ENCODE measurements around the gene REPS2. TPM values are rescaled to one million over a fixed set of nuclear protein-coding genes. Genes with fewer than 3 reads are reported as not detected.

Gene REPS2
- total and polyA plus RNA-seq, 9 of the 15 experiments (the other 6 are each of a cell fraction or from before 2014, with no cell fraction given), result 0.01 to 0.07 (median 0.01) TPM; not detected in 3

- no peak for TF ChIP-seq ID3 (CRISPR knock-in tag; IDR thresholded peaks at IDR 0.05)
- TF ChIP-seq ID3 (tag; IDR thresholded peaks at IDR 0.05), result no peak
- TF ChIP-seq ZNF143 (CRISPR knock-in tag; IDR thresholded peaks at IDR 0.05), result no peak
- no peak for TF ChIP-seq EHMT2 (IDR thresholded peaks at IDR 0.05)
- TF ChIP-seq THRB (CRISPR knock-in tag; conservative IDR thresholded peaks at IDR 0.05), result no peak
- TF ChIP-seq FOXO4 (CRISPR knock-in tag; IDR thresholded peaks at IDR 0.05), result no peak
- no peak for TF ChIP-seq FOXK1 (CRISPR knock-in tag; IDR thresholded peaks at IDR 0.05; ENCODE audit: borderline replicate concordance)
- TF ChIP-seq LCOR (CRISPR knock-in tag; IDR thresholded peaks at IDR 0.05), result no peak
- no peak for TF ChIP-seq ZMIZ1 (IDR thresholded peaks at IDR 0.05; ENCODE audit: low read depth in 2 of 2, low read length in 2 of 2)
- TF ChIP-seq HIVEP1 (CRISPR knock-in tag; IDR thresholded peaks at IDR 0.05), result no peak
- 0 out of 2 replicates have a peak, but pooled peaks have one; percentile 7 for TF ChIP-seq EGR1 (conservative IDR thresholded peaks at IDR 0.05)
- peak; percentile 46 for TF ChIP-seq VEZF1 (CRISPR knock-in tag; IDR thresholded peaks at IDR 0.05)
- TF ChIP-seq HES1 (IDR thresholded peaks at IDR 0.05; ENCODE audit: low read depth), result no peak
Measured at GRCh38 chrX:16946361-16946964, at the start of gene REPS2 (continued).
